Stomach (tissue), 9 donors: ENCODE results near the gene FAM131B. TPM values are rescaled to one million over a fixed set of nuclear protein-coding genes. Genes with fewer than 3 reads are reported as not detected.

Experiments
- DNase-seq, 2 donors: peaks; one replicate each; pipeline versions ENCODE4 v3.0.0 to v3.0.0-alpha.2; 2013 to 2019
- H3K27ac ChIP-seq, 5 donors: fragments of 200-600 bp in 4 of 5; sonication (generic) in 4 of 5; one replicate each; pipeline ENCODE4 v1.5.1; 2013 to 2019; ENCODE audit warnings: mild to moderate bottlenecking in 1 of 5, moderate library complexity in 1 of 5
- H3K27me3 ChIP-seq, 3 donors: fragments of 200-600 bp; sonication (generic); one replicate each; pipeline ENCODE4 v1.5.1; 2017 to 2019; ENCODE audit warnings: mixed run types in 1 of 3
- H3K36me3 ChIP-seq, 4 donors: fragments of 200-600 bp; sonication (generic); 1 replicate in 3 of 4; 2 replicates in 1 of 4; pipeline ENCODE4 v1.5.1; 2016 to 2019
- H3K4me1 ChIP-seq, 4 donors: fragments of 200-600 bp; sonication (generic); one replicate each; pipeline ENCODE4 v1.5.1; 2016 to 2019
- H3K4me3 ChIP-seq, 4 donors: fragments of 200-600 bp; sonication (generic) in 3 of 4; one replicate each; pipeline ENCODE4 v1.5.1; 2016 to 2019; ENCODE audit warnings: mild to moderate bottlenecking in 1 of 4
- H3K9me3 ChIP-seq, 4 donors: fragments of 200-600 bp; sonication (generic); one replicate each; pipeline ENCODE4 v1.5.1; 2016 to 2019
- EP300 ChIP-seq: sonication (generic); formaldehyde crosslinking; IDR thresholded peaks from one replicate; pipeline ENCODE4 v1.6.1; 2017; ENCODE audit warnings: antibody characterized with exemption
- POLR2A ChIP-seq, 4 donors: fragments of 450-650 bp; IDR thresholded peaks; one replicate each; pipeline ENCODE4 v1.6.1; 2016; ENCODE audit warnings: antibody characterized with exemption in 4 of 4, control low read depth in 2 of 4, mild to moderate bottlenecking in 1 of 4, moderate library complexity in 1 of 4
- POLR2AphosphoS5 ChIP-seq, 3 donors: sonication (generic); formaldehyde crosslinking; IDR thresholded peaks; one replicate each; pipeline ENCODE4 v1.6.1; 2016; ENCODE audit warnings: antibody characterized with exemption in 3 of 3
- WGBS, 5 donors: extraction: QIAGEN DNeasy Blood & Tissue Kit in 3 of 5; methylation state at CpG; one replicate each; pipeline versions ENCODE4 v1.1.5 to v1.1.7; 2013 to 2018; 5-methylcytosine and 5-hydroxymethylcytosine counted together
- intact Hi-C: fragments of 100-400 bp; cut with DNase I; formaldehyde crosslinking; loops from one replicate; pipeline ENCODE4 v1.15.1; 2023; ENCODE audit warnings: low total_unique reads
- polyA plus RNA-seq, 3 donors: library from polyadenylated mRNA; stranded (reverse); fragments of 200-250 nt; gene quantifications; one replicate each; pipeline ENCODE4 v1.2.3, GENCODE V29; 2013
- total RNA-seq, 5 donors: library from RNA; depleted of rRNA; stranded (reverse); fragments of >200 nt; gene quantifications; one replicate each; pipeline versions ENCODE4 v1.1.0 to v1.2.3, GENCODE V29; 2014 to 2016
- TF ChIP-seq, protein P1 (sequence below), 7 experiments: fragments of 450-650 bp in 4 of 7; fragments of 200-600 bp in 3 of 7; sonication (generic) in 3 of 7; IDR thresholded peaks; one replicate each; pipeline ENCODE4 v1.5.1; 2016 to 2019; ENCODE audit warnings: antibody characterized with exemption in 7 of 7, control low read depth in 2 of 7, mild to moderate bottlenecking in 1 of 7
- donor health status: healthy with polysubstance abuse.
- donor health status: Bipolar disorder and iron deficiency.
- donor health status: healthy.

The FAM131B gene
- total and polyA plus RNA-seq, 8 donors, result 0.29 to 14.0 (median 0.46) TPM; not detected in 1

DNA sequence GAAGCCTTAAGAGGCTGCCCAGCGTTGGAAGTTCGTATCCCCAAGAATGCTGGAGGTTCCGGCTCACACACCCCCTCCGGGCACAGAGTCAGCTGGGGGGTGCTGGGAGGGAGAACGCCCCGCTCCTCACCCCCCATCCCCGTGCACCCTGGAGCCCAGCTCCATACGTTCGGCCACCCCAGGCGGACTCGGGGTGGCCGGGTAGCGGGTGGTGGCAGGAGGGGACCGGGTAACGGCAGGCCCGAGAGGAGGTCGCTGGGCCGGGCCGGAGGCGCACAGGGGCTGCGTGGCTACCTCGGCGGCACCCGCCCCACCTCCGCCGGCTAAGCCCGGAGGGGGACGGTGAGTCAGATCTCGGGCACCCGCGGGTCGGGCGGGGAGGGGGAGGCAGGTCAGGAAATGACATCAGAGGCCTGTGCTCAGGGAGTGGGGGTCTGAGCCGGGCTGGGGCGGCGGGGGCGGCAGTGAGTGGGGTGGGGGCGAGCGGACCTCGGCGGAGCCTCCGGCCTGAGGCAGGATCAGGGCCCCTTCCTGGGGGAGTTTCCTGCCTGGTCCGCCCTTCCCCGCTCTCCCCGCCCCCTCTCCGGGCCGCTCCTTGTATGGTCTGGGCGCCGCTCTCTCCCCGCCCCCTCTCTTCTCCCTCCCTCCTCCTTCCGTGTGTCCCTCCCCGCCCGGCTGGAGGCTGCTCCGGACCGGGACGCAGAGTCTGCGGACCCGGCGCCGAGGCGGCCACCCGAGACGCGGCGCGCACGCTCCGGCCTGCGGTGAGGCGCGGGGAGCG, 18.3 kb upstream of the FAM131B start, which contains the start of gene ZYX:
Gene ZYX (plus strand): TSS at position 700 of the 781 bp plus-strand sequence. CDS start 227 bp downstream, outside the sequence.
- Histone ChIP-seq H3K27ac (peak within 1 kb of the TSS; percentile 97 to 100 (median 99)), H3K4me1 (peaks cover 27 to 75% (median 49%) of the 10 kb centered on the region in 4 donors), H3K4me3 (peak within 1 kb of the TSS; percentile 78 to 100 (median 96)), H3K27me3 (no peaks in the 10 kb centered on the region), H3K9me3 (no peaks in the 10 kb centered on the region), H3K36me3 (peaks cover 0 to 21% (median 0%) of the 10 kb centered on the region in 4 donors)
- intact Hi-C loops, result no loop called here
- 0 to 1% (median 0%) methylated on average over 6 to 70 of the region's 72 CpGs for WGBS, 5 donors
- TF ChIP-seq POLR2A (IDR thresholded peaks at IDR 0.05), result peak in 2 of 4 donors; percentile 58 to 70
- no peak for TF ChIP-seq EP300
- TF ChIP-seq POLR2AphosphoS5 (IDR thresholded peaks at IDR 0.05), result peak; percentile 77 to 95 (median 92)
- TF ChIP-seq, protein P1, sequence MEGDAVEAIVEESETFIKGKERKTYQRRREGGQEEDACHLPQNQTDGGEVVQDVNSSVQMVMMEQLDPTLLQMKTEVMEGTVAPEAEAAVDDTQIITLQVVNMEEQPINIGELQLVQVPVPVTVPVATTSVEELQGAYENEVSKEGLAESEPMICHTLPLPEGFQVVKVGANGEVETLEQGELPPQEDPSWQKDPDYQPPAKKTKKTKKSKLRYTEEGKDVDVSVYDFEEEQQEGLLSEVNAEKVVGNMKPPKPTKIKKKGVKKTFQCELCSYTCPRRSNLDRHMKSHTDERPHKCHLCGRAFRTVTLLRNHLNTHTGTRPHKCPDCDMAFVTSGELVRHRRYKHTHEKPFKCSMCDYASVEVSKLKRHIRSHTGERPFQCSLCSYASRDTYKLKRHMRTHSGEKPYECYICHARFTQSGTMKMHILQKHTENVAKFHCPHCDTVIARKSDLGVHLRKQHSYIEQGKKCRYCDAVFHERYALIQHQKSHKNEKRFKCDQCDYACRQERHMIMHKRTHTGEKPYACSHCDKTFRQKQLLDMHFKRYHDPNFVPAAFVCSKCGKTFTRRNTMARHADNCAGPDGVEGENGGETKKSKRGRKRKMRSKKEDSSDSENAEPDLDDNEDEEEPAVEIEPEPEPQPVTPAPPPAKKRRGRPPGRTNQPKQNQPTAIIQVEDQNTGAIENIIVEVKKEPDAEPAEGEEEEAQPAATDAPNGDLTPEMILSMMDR (IDR thresholded peaks at IDR 0.05), result no peak
- peak; percentile 93 to 98 for DNase-seq

GRCh38 chr7:143380260-143380645, 17.7 kb upstream of the FAM131B start:
- Histone ChIP-seq H3K36me3 (peaks cover 0 to 21% (median 0%) of the 10 kb centered on the region in 4 donors), H3K27ac (peak overlapping the region; percentile 97 to 100 (median 99)), H3K4me3 (peak overlapping the region; percentile 78 to 100 (median 96)), H3K9me3 (no peaks in the 10 kb centered on the region), H3K4me1 (peaks cover 27 to 71% (median 49%) of the 10 kb centered on the region in 4 donors), H3K27me3 (no peaks in the 10 kb centered on the region)
- TF ChIP-seq EP300, result no peak
- TF ChIP-seq, protein P1 (IDR thresholded peaks at IDR 0.05), result peak in 6 of 7 experiments; percentile 55 to 95 (median 88)
- intact Hi-C loops, result no loop called here
- DNase-seq, result peak; percentile 87 to 96
- 0 to 1% (median 1%) methylated on average over 10 to 35 of the region's 35 CpGs for WGBS, 5 donors

GRCh38 chr7:143379611-143380259, 17.2 kb upstream of the FAM131B start:
- no peaks in the 10 kb centered on the region for H3K27me3 ChIP-seq
- no peak for TF ChIP-seq POLR2AphosphoS5 (IDR thresholded peaks at IDR 0.05)
- TF ChIP-seq, protein P1 (IDR thresholded peaks at IDR 0.05), result no peak
- no peak for TF ChIP-seq POLR2A (IDR thresholded peaks at IDR 0.05)
- TF ChIP-seq EP300, result no peak
- intact Hi-C loops, result loop anchor here (5.0 kb wide), 1 partner anchor 33 kb away; no protein-coding TSS in a partner anchor
- WGBS, 5 donors, result 22 to 33% (median 33%) methylated on average over 15 of the region's 15 CpGs
- no peaks in the 10 kb centered on the region for H3K9me3 ChIP-seq
- H3K27ac ChIP-seq, result peak overlapping the region; percentile 37 to 100 (median 99)
- H3K4me1 ChIP-seq, result peaks cover 22 to 71% (median 46%) of the 10 kb centered on the region in 4 donors
- H3K36me3 ChIP-seq, result peaks cover 0 to 21% (median 0%) of the 10 kb centered on the region in 4 donors
- H3K4me3 ChIP-seq, result peak overlapping the region; percentile 78 to 100 (median 96)
- no peak for DNase-seq

GRCh38 chr7:143376396-143376795, 13.9 kb upstream of the FAM131B start:
- no peak for TF ChIP-seq EP300
- TF ChIP-seq POLR2A (IDR thresholded peaks at IDR 0.05), result no peak
- no peak for TF ChIP-seq POLR2AphosphoS5 (IDR thresholded peaks at IDR 0.05)
- TF ChIP-seq, protein P1 (IDR thresholded peaks at IDR 0.05), result no peak
- Histone ChIP-seq H3K27ac (peak overlapping the region in 2 of 5 donors; percentile 65 to 69), H3K4me1 (peaks cover 0 to 61% (median 16%) of the 10 kb centered on the region in 4 donors), H3K9me3 (no peaks in the 10 kb centered on the region), H3K4me3 (no peak overlapping the region), H3K36me3 (no peaks in the 10 kb centered on the region), H3K27me3 (no peaks in the 10 kb centered on the region)
- no peak for DNase-seq
- 66 to 76% (median 74%) methylated on average over 5 of the region's 5 CpGs for WGBS, 5 donors
- intact Hi-C loops, result loop anchor here (5.0 kb wide), 1 partner anchor 36 kb away; no protein-coding TSS in a partner anchor
